ENCODE results near the gene PANX1.

PANX1 gene

DNA sequence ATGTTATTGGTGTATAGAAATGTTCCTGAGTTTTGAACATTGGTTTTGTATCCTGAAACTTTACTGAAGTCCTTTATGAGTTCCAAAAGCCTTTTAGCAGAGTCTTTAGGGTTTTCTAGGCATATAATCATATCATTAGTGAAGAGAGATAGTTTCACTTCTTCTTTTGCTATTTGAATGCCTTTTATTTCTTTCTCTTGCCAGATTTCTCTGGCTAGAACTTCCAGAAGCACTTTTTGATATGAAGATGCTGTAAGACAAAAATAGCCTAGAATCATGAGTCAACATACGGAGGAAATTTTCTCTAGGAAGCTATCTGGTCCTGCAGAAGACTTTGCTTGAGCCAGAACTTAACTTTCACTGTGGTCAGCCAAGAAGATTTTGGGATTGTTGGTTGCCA is 89.1 kb downstream of the PANX1 start:
- POLR2A ChIA-PET (ENCODE audit: low non-redundant PET): no interaction called here
- CTCF ChIA-PET: no interaction called here
- TF ChIP-seq, protein P1, sequence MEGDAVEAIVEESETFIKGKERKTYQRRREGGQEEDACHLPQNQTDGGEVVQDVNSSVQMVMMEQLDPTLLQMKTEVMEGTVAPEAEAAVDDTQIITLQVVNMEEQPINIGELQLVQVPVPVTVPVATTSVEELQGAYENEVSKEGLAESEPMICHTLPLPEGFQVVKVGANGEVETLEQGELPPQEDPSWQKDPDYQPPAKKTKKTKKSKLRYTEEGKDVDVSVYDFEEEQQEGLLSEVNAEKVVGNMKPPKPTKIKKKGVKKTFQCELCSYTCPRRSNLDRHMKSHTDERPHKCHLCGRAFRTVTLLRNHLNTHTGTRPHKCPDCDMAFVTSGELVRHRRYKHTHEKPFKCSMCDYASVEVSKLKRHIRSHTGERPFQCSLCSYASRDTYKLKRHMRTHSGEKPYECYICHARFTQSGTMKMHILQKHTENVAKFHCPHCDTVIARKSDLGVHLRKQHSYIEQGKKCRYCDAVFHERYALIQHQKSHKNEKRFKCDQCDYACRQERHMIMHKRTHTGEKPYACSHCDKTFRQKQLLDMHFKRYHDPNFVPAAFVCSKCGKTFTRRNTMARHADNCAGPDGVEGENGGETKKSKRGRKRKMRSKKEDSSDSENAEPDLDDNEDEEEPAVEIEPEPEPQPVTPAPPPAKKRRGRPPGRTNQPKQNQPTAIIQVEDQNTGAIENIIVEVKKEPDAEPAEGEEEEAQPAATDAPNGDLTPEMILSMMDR (conservative IDR thresholded peaks at IDR 0.05; ENCODE audit: low read depth): no peak
- DNase-seq (ENCODE audit: low spot score): no peak
- no peak overlapping the region for H3K27ac ChIP-seq

DNA sequence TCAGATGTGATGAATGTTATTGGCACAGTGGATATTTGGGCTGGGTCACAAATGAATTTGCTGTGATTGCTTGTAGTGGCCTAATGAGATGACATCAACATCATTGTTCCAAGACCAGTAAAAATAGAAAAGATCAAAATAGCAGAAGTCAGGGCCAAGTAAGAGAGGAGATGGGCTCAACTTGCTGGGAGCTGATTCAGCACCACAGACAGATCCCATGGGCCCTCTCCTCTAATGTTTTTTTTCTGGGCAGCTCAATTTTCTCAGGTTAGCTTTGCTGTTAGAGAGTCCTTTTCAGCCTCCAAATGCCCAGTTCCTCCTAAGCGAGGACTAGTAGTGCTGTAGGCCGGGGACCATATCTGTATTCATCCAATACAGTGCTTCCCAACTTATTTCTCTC is 89.7 kb downstream of the PANX1 start:
- POLR2A ChIA-PET (ENCODE audit: low non-redundant PET): no interaction called here

DNA sequence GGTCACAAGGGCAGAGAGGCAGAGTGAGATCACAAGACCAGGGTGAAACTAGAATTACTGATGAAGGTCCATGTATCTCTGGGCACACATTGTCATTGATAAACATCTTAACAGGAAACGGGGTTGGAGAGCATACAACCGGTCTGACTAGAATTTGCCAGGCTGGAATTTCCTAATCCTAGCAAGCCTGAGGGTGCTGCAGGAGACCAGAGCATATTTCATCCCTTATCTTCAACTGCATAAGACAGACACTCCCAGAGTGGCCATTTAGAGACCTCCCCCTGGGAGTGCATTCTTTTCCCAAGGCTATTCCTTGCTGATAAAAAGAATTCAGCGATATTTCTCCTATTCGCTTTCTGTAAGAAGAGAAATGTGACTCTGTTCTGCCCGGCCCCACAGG is 91.1 kb downstream of the PANX1 start:
- POLR2A ChIA-PET (ENCODE audit: low non-redundant PET): no interaction called here
- DNase-seq (ENCODE audit: low spot score): no peak
- CTCF ChIA-PET: no interaction called here
- TF ChIP-seq, protein P1 (conservative IDR thresholded peaks at IDR 0.05; ENCODE audit: low read depth): no peak
- no peak overlapping the region for H3K27ac ChIP-seq

More for the DNA sequence above, 89.7 kb downstream of the PANX1 start:
- TF ChIP-seq, protein P1 (conservative IDR thresholded peaks at IDR 0.05; ENCODE audit: low read depth): no peak
- DNase-seq (ENCODE audit: low spot score): no peak
- no peak overlapping the region for H3K27ac ChIP-seq
- CTCF ChIA-PET: no interaction called here

DNA sequence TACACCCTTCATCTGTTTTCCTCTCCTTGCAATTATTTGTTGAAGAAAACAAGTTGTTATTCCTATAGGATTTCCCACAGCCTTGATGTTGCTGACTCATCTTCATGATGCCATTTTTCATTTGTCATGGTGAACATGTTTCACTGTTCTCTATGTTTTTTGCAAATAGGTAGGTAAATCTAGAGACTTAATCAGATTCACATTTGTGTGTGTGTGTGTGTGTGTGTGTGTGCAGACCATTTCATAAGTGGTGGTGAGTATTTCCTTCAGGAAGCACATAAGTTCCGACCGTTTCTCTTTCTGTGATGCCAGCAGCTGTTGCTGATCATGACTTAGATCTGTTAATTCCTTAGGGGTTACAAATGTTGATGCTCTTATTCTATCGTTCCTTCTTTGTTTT is 95.4 kb downstream of the PANX1 start:
- POLR2A ChIA-PET (ENCODE audit: low non-redundant PET): no interaction called here
- CTCF ChIA-PET: no interaction called here
- H3K27ac ChIP-seq: no peak overlapping the region
- DNase-seq (ENCODE audit: low spot score): no peak
- TF ChIP-seq, protein P1 (conservative IDR thresholded peaks at IDR 0.05; ENCODE audit: low read depth): no peak

Data from RWPE1 (cell line).